Nephron (organoid): ENCODE measurements around the gene ARPC2.

Experiments used
- H3K27ac Mint-ChIP-seq, 3 experiments: 2 replicates each; pipeline ENCODE4 v1.8.0; 2020; ENCODE audit warnings: mixed read lengths in 3 of 3, mild to moderate bottlenecking in 2 of 3, moderate library complexity in 1 of 3
- H3K27me3 Mint-ChIP-seq: 2 replicates; pipeline ENCODE4 v1.8.0; 2021; ENCODE audit warnings: low read depth, mild to moderate bottlenecking, moderate library complexity, mixed read lengths
- H3K36me3 Mint-ChIP-seq: 2 replicates; pipeline ENCODE4 v1.8.0; 2020; ENCODE audit warnings: low read depth, mixed read lengths
- H3K4me1 Mint-ChIP-seq: 2 replicates; pipeline ENCODE4 v1.8.0; 2020; ENCODE audit warnings: mixed read lengths
- H3K4me3 Mint-ChIP-seq, 3 experiments: 2 replicates each; pipeline ENCODE4 v1.8.0; 2020; ENCODE audit warnings: mild to moderate bottlenecking in 3 of 3, mixed read lengths in 3 of 3, moderate library complexity in 2 of 3
- H3K9me3 Mint-ChIP-seq: 2 replicates; pipeline ENCODE4 v1.8.0; 2020; ENCODE audit warnings: mixed read lengths
- CTCF ChIP-seq, 3 experiments: fragments of 200-600 bp; sonication (generic); IDR thresholded peaks; one replicate each; pipeline ENCODE4 v1.5.0; 2021; ENCODE audit warnings: antibody characterized with exemption in 3 of 3; ENCODE audit not compliant: unreplicated experiment in 3 of 3

Gene ARPC2

GRCh38 chr2:218257390-218257981, 40.5 kb downstream of the ARPC2 start:
- Mint-ChIP-seq H3K4me1 (peaks cover 37% of the 10 kb centered on the region), H3K36me3 (peaks cover 30% of the 10 kb centered on the region), H3K4me3 (no peak overlapping the region), H3K9me3 (no peaks in the 10 kb centered on the region), H3K27ac (peak overlapping the region; percentile 38 to 80 (median 54)), H3K27me3 (no peaks in the 10 kb centered on the region)
- peak; percentile 22 to 38 (median 24) for TF ChIP-seq CTCF (IDR thresholded peaks at IDR 0.05; ENCODE audit: unreplicated experiment in 3 of 3)

- TF ChIP-seq CTCF (IDR thresholded peaks at IDR 0.05; ENCODE audit: unreplicated experiment in 3 of 3) = no peak
- no peaks in the 10 kb centered on the region for H3K9me3 Mint-ChIP-seq
- peak overlapping the region; percentile 88 to 95 (median 88) for H3K27ac Mint-ChIP-seq
- H3K36me3 Mint-ChIP-seq = peaks cover 20% of the 10 kb centered on the region
- H3K27me3 Mint-ChIP-seq = no peaks in the 10 kb centered on the region
- H3K4me1 Mint-ChIP-seq = peaks cover 35% of the 10 kb centered on the region
- peak overlapping the region in 2 of 3 experiments; percentile 35 to 50 for H3K4me3 Mint-ChIP-seq
Measured at GRCh38 chr2:218259099-218259961, 42.3 kb downstream of the ARPC2 start.

- H3K4me1 Mint-ChIP-seq = peaks cover 35% of the 10 kb centered on the region
- no peaks in the 10 kb centered on the region for H3K27me3 Mint-ChIP-seq
- no peaks in the 10 kb centered on the region for H3K9me3 Mint-ChIP-seq
- H3K36me3 Mint-ChIP-seq = peaks cover 15% of the 10 kb centered on the region
- peak overlapping the region; percentile 88 to 95 (median 88) for H3K27ac Mint-ChIP-seq
- H3K4me3 Mint-ChIP-seq = no peak overlapping the region
- TF ChIP-seq CTCF (IDR thresholded peaks at IDR 0.05; ENCODE audit: unreplicated experiment in 3 of 3) = no peak
Measured at GRCh38 chr2:218260166-218260565, 43.2 kb downstream of the ARPC2 start.

GRCh38 chr2:218260742-218261422, 43.9 kb downstream of the ARPC2 start, which contains the start of gene GPBAR1:
TSS of gene GPBAR1 (plus strand) at chr2:218261015. CDS start at chr2:218262725, 1,710 bp downstream.
- H3K27ac Mint-ChIP-seq = peak within 1 kb of the TSS; percentile 88 to 95 (median 88)
- peaks cover 35% of the 10 kb centered on the region for H3K4me1 Mint-ChIP-seq
- no peaks in the 10 kb centered on the region for H3K9me3 Mint-ChIP-seq
- H3K4me3 Mint-ChIP-seq = peak within 1 kb of the TSS; percentile 28 to 50 (median 50)
- no peaks in the 10 kb centered on the region for H3K27me3 Mint-ChIP-seq
- no peak for TF ChIP-seq CTCF (IDR thresholded peaks at IDR 0.05; ENCODE audit: unreplicated experiment in 3 of 3)
- H3K36me3 Mint-ChIP-seq = peaks cover 15% of the 10 kb centered on the region

- Mint-ChIP-seq H3K9me3 (no peaks in the 10 kb centered on the region), H3K4me3 (peak overlapping the region in 1 of 3 experiments; percentile 37), H3K4me1 (peaks cover 35% of the 10 kb centered on the region), H3K36me3 (peaks cover 15% of the 10 kb centered on the region), H3K27me3 (no peaks in the 10 kb centered on the region), H3K27ac (peak overlapping the region; percentile 32 to 88 (median 75))
- TF ChIP-seq CTCF (IDR thresholded peaks at IDR 0.05; ENCODE audit: unreplicated experiment in 3 of 3) = no peak
Measured at GRCh38 chr2:218261423-218262236, 44.6 kb downstream of the ARPC2 start.
